ENCODE results near the gene LARP6. TPM values are rescaled to one million over a fixed set of nuclear protein-coding genes. Genes with fewer than 3 reads are reported as not detected.

Gene LARP6
- polyA plus RNA-seq, 2 of the 4 experiments (the other 2 are of a cell fraction), result 57.2 to 158 TPM

DNA sequence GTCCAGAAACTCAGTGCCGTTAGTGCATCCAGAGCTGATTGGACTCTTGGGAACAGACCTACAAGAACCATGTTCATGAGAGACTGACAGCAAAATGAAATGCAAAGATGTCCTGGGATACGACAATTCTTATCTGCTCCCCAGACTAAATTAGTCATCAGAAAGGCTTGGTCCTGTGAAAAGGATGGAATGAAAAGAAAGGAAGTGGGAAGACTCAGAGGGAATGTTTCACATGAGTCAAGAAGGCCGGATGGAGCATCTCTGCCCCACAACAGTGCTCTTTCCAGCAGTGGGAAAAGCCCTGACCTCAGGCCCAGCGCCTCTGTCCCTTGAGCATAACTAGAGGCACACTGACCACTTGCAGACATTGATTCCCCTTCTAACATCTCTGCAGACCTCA lies 51.3 kb downstream of the LARP6 start:
- FAIRE-seq, result no peak

GRCh38 chr15:70801109-70801508 lies 52.8 kb downstream of the LARP6 start:
- ChIA-PET POLR2A (interaction anchor here (0.8 kb wide), 1 partner anchor 12 kb away, joined by 3 read pairs; no protein-coding TSS in a partner anchor), CTCF (interaction anchor here (1.8 to 15.4 kb wide), 4 partner anchors 11 to 122 kb away, joined by 6 to 274 read pairs (median 9); no protein-coding TSS in a partner anchor)
- TF ChIP-seq, protein P1, sequence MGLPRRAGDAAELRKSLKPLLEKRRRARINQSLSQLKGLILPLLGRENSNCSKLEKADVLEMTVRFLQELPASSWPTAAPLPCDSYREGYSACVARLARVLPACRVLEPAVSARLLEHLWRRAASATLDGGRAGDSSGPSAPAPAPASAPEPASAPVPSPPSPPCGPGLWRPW (IDR thresholded peaks at IDR 0.05), result no peak
- no peak for TF ChIP-seq EHF (CRISPR knock-in tag; IDR thresholded peaks at IDR 0.05)
- TF ChIP-seq TP53 (CRISPR knock-in tag; IDR thresholded peaks at IDR 0.05), result no peak
- TF ChIP-seq, protein P2, sequence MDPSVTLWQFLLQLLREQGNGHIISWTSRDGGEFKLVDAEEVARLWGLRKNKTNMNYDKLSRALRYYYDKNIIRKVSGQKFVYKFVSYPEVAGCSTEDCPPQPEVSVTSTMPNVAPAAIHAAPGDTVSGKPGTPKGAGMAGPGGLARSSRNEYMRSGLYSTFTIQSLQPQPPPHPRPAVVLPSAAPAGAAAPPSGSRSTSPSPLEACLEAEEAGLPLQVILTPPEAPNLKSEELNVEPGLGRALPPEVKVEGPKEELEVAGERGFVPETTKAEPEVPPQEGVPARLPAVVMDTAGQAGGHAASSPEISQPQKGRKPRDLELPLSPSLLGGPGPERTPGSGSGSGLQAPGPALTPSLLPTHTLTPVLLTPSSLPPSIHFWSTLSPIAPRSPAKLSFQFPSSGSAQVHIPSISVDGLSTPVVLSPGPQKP (IDR thresholded peaks at IDR 0.05; ENCODE audit: low read depth, low read length), result no peak
- no peak for TF ChIP-seq NR3C1 (IDR thresholded peaks at IDR 0.05)
- TF ChIP-seq CBX2 (IDR thresholded peaks at IDR 0.05; ENCODE audit: borderline replicate concordance, low read depth), result no peak
- no peak for TF ChIP-seq RNF2 (IDR thresholded peaks at IDR 0.05; ENCODE audit: borderline replicate concordance, low read depth)
- TF ChIP-seq, protein P3, sequence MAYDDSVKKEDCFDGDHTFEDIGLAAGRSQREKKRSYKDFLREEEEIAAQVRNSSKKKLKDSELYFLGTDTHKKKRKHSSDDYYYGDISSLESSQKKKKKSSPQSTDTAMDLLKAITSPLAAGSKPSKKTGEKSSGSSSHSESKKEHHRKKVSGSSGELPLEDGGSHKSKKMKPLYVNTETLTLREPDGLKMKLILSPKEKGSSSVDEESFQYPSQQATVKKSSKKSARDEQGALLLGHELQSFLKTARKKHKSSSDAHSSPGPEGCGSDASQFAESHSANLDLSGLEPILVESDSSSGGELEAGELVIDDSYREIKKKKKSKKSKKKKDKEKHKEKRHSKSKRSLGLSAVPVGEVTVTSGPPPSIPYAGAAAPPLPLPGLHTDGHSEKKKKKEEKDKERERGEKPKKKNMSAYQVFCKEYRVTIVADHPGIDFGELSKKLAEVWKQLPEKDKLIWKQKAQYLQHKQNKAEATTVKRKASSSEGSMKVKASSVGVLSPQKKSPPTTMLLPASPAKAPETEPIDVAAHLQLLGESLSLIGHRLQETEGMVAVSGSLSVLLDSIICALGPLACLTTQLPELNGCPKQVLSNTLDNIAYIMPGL (CRISPR knock-in tag; IDR thresholded peaks at IDR 0.05; ENCODE audit: borderline replicate concordance), result no peak
- no peak for TF ChIP-seq FOXS1 (CRISPR knock-in tag; IDR thresholded peaks at IDR 0.05)
- TF ChIP-seq, protein P4, sequence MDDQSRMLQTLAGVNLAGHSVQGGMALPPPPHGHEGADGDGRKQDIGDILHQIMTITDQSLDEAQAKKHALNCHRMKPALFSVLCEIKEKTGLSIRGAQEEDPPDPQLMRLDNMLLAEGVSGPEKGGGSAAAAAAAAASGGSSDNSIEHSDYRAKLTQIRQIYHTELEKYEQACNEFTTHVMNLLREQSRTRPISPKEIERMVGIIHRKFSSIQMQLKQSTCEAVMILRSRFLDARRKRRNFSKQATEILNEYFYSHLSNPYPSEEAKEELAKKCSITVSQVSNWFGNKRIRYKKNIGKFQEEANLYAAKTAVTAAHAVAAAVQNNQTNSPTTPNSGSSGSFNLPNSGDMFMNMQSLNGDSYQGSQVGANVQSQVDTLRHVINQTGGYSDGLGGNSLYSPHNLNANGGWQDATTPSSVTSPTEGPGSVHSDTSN (IDR thresholded peaks at IDR 0.05), result no peak
- TF ChIP-seq, protein P5, sequence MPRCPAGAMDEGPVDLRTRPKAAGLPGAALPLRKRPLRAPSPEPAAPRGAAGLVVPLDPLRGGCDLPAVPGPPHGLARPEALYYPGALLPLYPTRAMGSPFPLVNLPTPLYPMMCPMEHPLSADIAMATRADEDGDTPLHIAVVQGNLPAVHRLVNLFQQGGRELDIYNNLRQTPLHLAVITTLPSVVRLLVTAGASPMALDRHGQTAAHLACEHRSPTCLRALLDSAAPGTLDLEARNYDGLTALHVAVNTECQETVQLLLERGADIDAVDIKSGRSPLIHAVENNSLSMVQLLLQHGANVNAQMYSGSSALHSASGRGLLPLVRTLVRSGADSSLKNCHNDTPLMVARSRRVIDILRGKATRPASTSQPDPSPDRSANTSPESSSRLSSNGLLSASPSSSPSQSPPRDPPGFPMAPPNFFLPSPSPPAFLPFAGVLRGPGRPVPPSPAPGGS (IDR thresholded peaks at IDR 0.05), result no peak
- no peak for TF ChIP-seq HEYL (CRISPR knock-in tag; IDR thresholded peaks at IDR 0.05)
- no peak for TF ChIP-seq KDM1A (IDR thresholded peaks at IDR 0.05; ENCODE audit: low read depth)
- TF ChIP-seq ZNF302 (CRISPR knock-in tag; IDR thresholded peaks at IDR 0.05), result no peak
- Histone ChIP-seq H3K27ac (peak overlapping the region in 1 of 2 experiments; percentile 93; a peak in 2 of 6 replicates), H3K4me2 (no peak overlapping the region), H3K4me3 (no peak overlapping the region), H3K9me3 (no peaks in the 10 kb centered on the region), H3K4me1 (peaks cover 25% of the 10 kb centered on the region)
- no peak for ATAC-seq
- WGBS (ENCODE audit: missing lambda C conversion rate), result 94% methylated on average over 5 of the region's 5 CpGs
- FAIRE-seq, result no peak
- no peak for DNase-seq (ENCODE audit: low read depth in 1 of 2, low spot score in 1 of 2)

More for the DNA sequence above, 51.3 kb downstream of the LARP6 start:
- Histone ChIP-seq H3K4me3 (no peak overlapping the region), H3K4me2 (0 out of 3 replicates have a peak overlapping the region, but pooled peaks have one; percentile 14), H3K9me3 (no peaks in the 10 kb centered on the region), H3K4me1 (peaks cover 27% of the 10 kb centered on the region), H3K27ac (peak overlapping the region; percentile 8 to 34; a peak in 4 of 6 replicates)
- ChIA-PET CTCF (interaction anchor here (1.3 to 15.4 kb wide), 2 partner anchors 9 to 66 kb away, joined by 3 to 274 read pairs; no protein-coding TSS in a partner anchor), POLR2A (interaction anchor here (0.5 kb wide), 1 partner anchor 10 kb away, joined by 6 read pairs; no protein-coding TSS in a partner anchor)
- 48% methylated on average over 4 of the region's 4 CpGs for WGBS (ENCODE audit: missing lambda C conversion rate)
- ATAC-seq (peak; percentile 39 to 64; a peak in 5 of 6 replicates), DNase-seq (ENCODE audit: low read depth in 1 of 2, low spot score in 1 of 2) (peak; percentile 41 to 44)
- no peak for TF ChIP-seq MYC (IDR thresholded peaks at IDR 0.05; ENCODE audit: borderline replicate concordance, low read length)
- no peak for TF ChIP-seq FOSL2 (IDR thresholded peaks at IDR 0.05)
- peak; percentile 45 for TF ChIP-seq FOSL2 (CRISPR knock-in tag; IDR thresholded peaks at IDR 0.05)
